ENCODE data around the gene RNF214. TPM values are rescaled to one million over a fixed set of nuclear protein-coding genes. Genes with fewer than 3 reads are reported as not detected.
A peak's percentile ranks its signal among the peaks of the same experiment; 100 is the strongest.
"Not testable (repeated sequence)": the region's sequence is repeated elsewhere in the genome, so short reads cannot be mapped to it uniquely, and the experiment has no call there.

Gene RNF214
- total and polyA plus RNA-seq, 2 donors (not counting 1 experiment from before 2014, with no cell fraction given) = 16.0 to 36.1 TPM

GRCh38 chr11:117205211-117205818, 27.2 kb upstream of the RNF214 start:
- Mint-ChIP-seq H3K27ac (peak overlapping the region; percentile 53), H3K4me1 (peaks cover 9% of the 10 kb centered on the region), H3K4me3 (no peak overlapping the region), H3K27me3 (no peaks in the 10 kb centered on the region), H3K9me3 (ENCODE audit: insufficient read depth) (no peaks in the 10 kb centered on the region)
- no peak overlapping the region for H3K27ac ChIP-seq (ENCODE audit: low read length in 2 of 2)
- DNase-seq = no peak
- intact Hi-C loops (cut with micrococcal nuclease) = loop anchor here (5.0 kb wide), 1 partner anchor 73 kb away; no protein-coding TSS in a partner anchor
- CTCF ChIA-PET = interaction anchor here (1.2 to 1.4 kb wide), 3 partner anchors 20 to 24 kb away, joined by 3 to 4 read pairs (median 3); no protein-coding TSS in a partner anchor
- POLR2A ChIA-PET = interaction anchor here (1.0 kb wide), 1 partner anchor 22 kb away, joined by 3 read pairs; no protein-coding TSS in a partner anchor
- WGBS (ENCODE audit: insufficient coverage) = 98% methylated on average over 7 of the region's 11 CpGs
- no peak overlapping the region for H2AFZ ChIP-seq (ENCODE audit: insufficient read depth, low read depth, low read length, poor library complexity, severe bottlenecking)
- no peak for ATAC-seq (ENCODE audit: low read depth)
- H3K9me3 ChIP-seq (ENCODE audit: control extremely low read depth in 1 of 3, control insufficient read depth in 2 of 3, insufficient read depth in 1 of 3, low read length in 2 of 3) = no peaks in the 10 kb centered on the region
- peaks cover 0 to 34% of the 10 kb centered on the region in 2 experiments for H3K36me3 ChIP-seq (replicated peaks in 1 of 2; ENCODE audit: control extremely low read depth in 1 of 2, control insufficient read depth in 1 of 2, extremely low read depth in 1 of 2, insufficient read depth in 2 of 2, low read length in 1 of 2)
- H3K4me3 ChIP-seq (ENCODE audit: control extremely low read depth in 1 of 5, extremely low read depth in 1 of 5, insufficient read depth in 1 of 5, low read depth in 2 of 5, low read length in 4 of 5) = no peak overlapping the region
- H3K79me2 ChIP-seq (ENCODE audit: control insufficient read depth, insufficient read depth, low read length) = no peaks in the 10 kb centered on the region
- H3K4me1 ChIP-seq (ENCODE audit: control insufficient read depth in 2 of 2, insufficient read depth in 2 of 2, low read length in 2 of 2) = peaks cover 15 to 22% of the 10 kb centered on the region in 2 donors
- no peaks in the 10 kb centered on the region for H4K20me1 ChIP-seq (ENCODE audit: control insufficient read depth, insufficient read depth, low read length, poor library complexity, severe bottlenecking)
- no peaks in the 10 kb centered on the region for H3K27me3 ChIP-seq (replicated peaks in 1 of 4; ENCODE audit: control extremely low read depth in 1 of 4, control insufficient read depth in 3 of 4, insufficient read depth in 4 of 4, low read length in 3 of 4)
- H3K4me2 ChIP-seq (replicated peaks; ENCODE audit: low read depth, low read length, poor library complexity, severe bottlenecking) = no peak overlapping the region
- TF ChIP-seq EZH2 (IDR thresholded peaks at IDR 0.05; ENCODE audit: borderline replicate concordance, insufficient read depth, low read depth, low read length, poor library complexity, severe bottlenecking) (no peak), CTCF (IDR thresholded peaks at IDR 0.05) (no peak)
- H3K9ac ChIP-seq (ENCODE audit: low read length) = no peak overlapping the region

- H3K27ac Mint-ChIP-seq; H3K4me3 ChIP-seq (ENCODE audit: control extremely low read depth in 1 of 5, extremely low read depth in 1 of 5, insufficient read depth in 1 of 5, low read depth in 2 of 5, low read length in 4 of 5); H3K9ac ChIP-seq (ENCODE audit: low read length); DNase-seq; H3K9me3 Mint-ChIP-seq (ENCODE audit: insufficient read depth); H3K9me3 ChIP-seq (ENCODE audit: control extremely low read depth in 1 of 3, control insufficient read depth in 2 of 3, insufficient read depth in 1 of 3, low read length in 2 of 3); H2AFZ ChIP-seq (ENCODE audit: insufficient read depth, low read depth, low read length, poor library complexity, severe bottlenecking); H3K4me3 Mint-ChIP-seq; H3K27ac ChIP-seq (ENCODE audit: low read length in 2 of 2); H3K27me3 Mint-ChIP-seq; ATAC-seq (ENCODE audit: low read depth); H3K4me2 ChIP-seq (replicated peaks; ENCODE audit: low read depth, low read length, poor library complexity, severe bottlenecking); H3K27me3 ChIP-seq (replicated peaks in 1 of 4; ENCODE audit: control extremely low read depth in 1 of 4, control insufficient read depth in 3 of 4, insufficient read depth in 4 of 4, low read length in 3 of 4); H4K20me1 ChIP-seq (ENCODE audit: control insufficient read depth, insufficient read depth, low read length, poor library complexity, severe bottlenecking); POLR2A ChIA-PET; H3K79me2 ChIP-seq (ENCODE audit: control insufficient read depth, insufficient read depth, low read length); H3K4me1 Mint-ChIP-seq: not testable (repeated sequence)
- Histone ChIP-seq H3K4me1 (ENCODE audit: control insufficient read depth in 2 of 2, insufficient read depth in 2 of 2, low read length in 2 of 2) (peaks cover 10 to 14% of the 10 kb centered on the region in 2 donors), H3K36me3 (replicated peaks in 1 of 2; ENCODE audit: control extremely low read depth in 1 of 2, control insufficient read depth in 1 of 2, extremely low read depth in 1 of 2, insufficient read depth in 2 of 2, low read length in 1 of 2) (peaks cover 0 to 31% of the 10 kb centered on the region in 2 experiments)
- intact Hi-C loops (cut with micrococcal nuclease) = loop anchor here (5.0 kb wide), 1 partner anchor 74 kb away; no protein-coding TSS in a partner anchor
- WGBS (ENCODE audit: insufficient coverage) = 100% methylated on average over 5 of the region's 8 CpGs
- CTCF ChIA-PET = interaction anchor here (1.3 kb wide), 1 partner anchor 21 kb away, joined by 3 read pairs; no protein-coding TSS in a partner anchor
Observed at GRCh38 chr11:117206111-117206510, 26.4 kb upstream of the RNF214 start.

GRCh38 chr11:117206859-117207258, 25.6 kb upstream of the RNF214 start:
- not testable (repeated sequence) for H4K20me1 ChIP-seq (ENCODE audit: control insufficient read depth, insufficient read depth, low read length, poor library complexity, severe bottlenecking); H3K4me2 ChIP-seq (replicated peaks; ENCODE audit: low read depth, low read length, poor library complexity, severe bottlenecking)
- no CpG with 5 or more reads among the region's 11 CpGs for WGBS (ENCODE audit: insufficient coverage)

More at GRCh38 chr11:117206859-117207258, 25.6 kb upstream of the RNF214 start:
- H3K27me3 Mint-ChIP-seq; H3K27ac Mint-ChIP-seq; H3K27me3 ChIP-seq (replicated peaks in 1 of 4; ENCODE audit: control extremely low read depth in 1 of 4, control insufficient read depth in 3 of 4, insufficient read depth in 4 of 4, low read length in 3 of 4); H2AFZ ChIP-seq (ENCODE audit: insufficient read depth, low read depth, low read length, poor library complexity, severe bottlenecking); H3K4me1 ChIP-seq (ENCODE audit: control insufficient read depth in 2 of 2, insufficient read depth in 2 of 2, low read length in 2 of 2); H3K27ac ChIP-seq (ENCODE audit: low read length in 2 of 2); ATAC-seq (ENCODE audit: low read depth); H3K79me2 ChIP-seq (ENCODE audit: control insufficient read depth, insufficient read depth, low read length); CTCF ChIA-PET; H3K9me3 ChIP-seq (ENCODE audit: control extremely low read depth in 1 of 3, control insufficient read depth in 2 of 3, insufficient read depth in 1 of 3, low read length in 2 of 3); H3K9ac ChIP-seq (ENCODE audit: low read length); H3K9me3 Mint-ChIP-seq (ENCODE audit: insufficient read depth); DNase-seq; H3K4me1 Mint-ChIP-seq; H3K4me3 ChIP-seq (ENCODE audit: control extremely low read depth in 1 of 5, extremely low read depth in 1 of 5, insufficient read depth in 1 of 5, low read depth in 2 of 5, low read length in 4 of 5); POLR2A ChIA-PET; H3K4me3 Mint-ChIP-seq: not testable (repeated sequence)
- H3K36me3 ChIP-seq (replicated peaks in 1 of 2; ENCODE audit: control extremely low read depth in 1 of 2, control insufficient read depth in 1 of 2, extremely low read depth in 1 of 2, insufficient read depth in 2 of 2, low read length in 1 of 2) = peaks cover 1 to 36% of the 10 kb centered on the region in 2 experiments
- intact Hi-C loops (cut with micrococcal nuclease) = loop anchor here (5.0 kb wide), 1 partner anchor 75 kb away; no protein-coding TSS in a partner anchor
